ENCODE measurements around the gene EVA1C. TPM values are rescaled to one million over a fixed set of nuclear protein-coding genes. Genes with fewer than 3 reads are reported as not detected.

EVA1C gene
- total RNA-seq, 2 experiments from 2014 or later: 11.1 to 13.7 TPM

DNA sequence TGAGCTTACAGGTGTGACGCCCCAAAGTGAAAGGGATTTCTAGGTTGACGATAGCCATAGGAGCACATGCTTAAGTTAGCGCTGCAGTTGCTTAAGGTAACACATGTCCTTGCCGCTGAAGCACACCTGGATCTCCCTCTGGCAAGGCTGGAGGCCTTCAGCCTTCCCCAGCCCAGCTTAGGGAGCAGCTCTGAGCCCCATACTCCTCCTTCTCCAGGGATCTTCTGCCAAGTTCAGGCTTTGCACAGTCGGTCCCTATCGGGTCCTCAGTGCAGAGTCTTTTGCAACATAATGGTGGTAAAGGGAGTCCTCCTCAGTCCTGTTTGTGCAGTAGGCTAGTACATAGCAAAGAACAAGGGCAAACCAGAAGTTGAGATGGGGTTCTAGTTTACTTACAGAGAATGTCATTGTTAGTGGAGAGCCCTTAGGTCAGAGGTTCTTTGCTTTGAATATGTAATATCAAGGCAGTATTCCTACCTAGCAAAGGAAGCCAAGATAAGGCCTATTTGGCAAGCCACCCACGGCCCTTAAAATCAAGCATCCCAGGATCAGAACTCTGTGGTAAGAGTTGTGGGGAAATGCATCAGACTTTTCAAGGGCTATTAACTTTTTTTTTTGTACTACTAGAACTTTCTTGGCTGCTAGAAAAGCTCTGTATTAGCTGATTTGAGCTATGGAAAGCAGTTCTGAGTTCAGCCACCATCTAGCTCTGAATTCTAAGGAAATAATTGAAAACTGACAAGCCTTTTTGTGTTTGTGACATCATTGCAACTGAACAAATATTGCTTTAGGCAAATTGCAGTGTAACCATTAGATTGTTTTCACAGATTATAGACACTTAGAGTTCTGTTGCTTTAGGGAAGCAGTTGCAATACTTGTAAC lies 1.4 kb downstream of the EVA1C start:
- TF ChIP-seq, protein P1, sequence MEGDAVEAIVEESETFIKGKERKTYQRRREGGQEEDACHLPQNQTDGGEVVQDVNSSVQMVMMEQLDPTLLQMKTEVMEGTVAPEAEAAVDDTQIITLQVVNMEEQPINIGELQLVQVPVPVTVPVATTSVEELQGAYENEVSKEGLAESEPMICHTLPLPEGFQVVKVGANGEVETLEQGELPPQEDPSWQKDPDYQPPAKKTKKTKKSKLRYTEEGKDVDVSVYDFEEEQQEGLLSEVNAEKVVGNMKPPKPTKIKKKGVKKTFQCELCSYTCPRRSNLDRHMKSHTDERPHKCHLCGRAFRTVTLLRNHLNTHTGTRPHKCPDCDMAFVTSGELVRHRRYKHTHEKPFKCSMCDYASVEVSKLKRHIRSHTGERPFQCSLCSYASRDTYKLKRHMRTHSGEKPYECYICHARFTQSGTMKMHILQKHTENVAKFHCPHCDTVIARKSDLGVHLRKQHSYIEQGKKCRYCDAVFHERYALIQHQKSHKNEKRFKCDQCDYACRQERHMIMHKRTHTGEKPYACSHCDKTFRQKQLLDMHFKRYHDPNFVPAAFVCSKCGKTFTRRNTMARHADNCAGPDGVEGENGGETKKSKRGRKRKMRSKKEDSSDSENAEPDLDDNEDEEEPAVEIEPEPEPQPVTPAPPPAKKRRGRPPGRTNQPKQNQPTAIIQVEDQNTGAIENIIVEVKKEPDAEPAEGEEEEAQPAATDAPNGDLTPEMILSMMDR (IDR thresholded peaks at IDR 0.05): no peak
- peak overlapping the region; percentile 89 for H3K27ac Mint-ChIP-seq
- ATAC-seq (no peak), DNase-seq (no peak)
- H3K9me3 Mint-ChIP-seq: no peaks in the 10 kb centered on the region
- H3K27me3 Mint-ChIP-seq: no peaks in the 10 kb centered on the region
- ChIA-PET POLR2A (interaction anchor here (0.9 kb wide), 1 partner anchor 198 kb away, joined by 3 read pairs; the partner anchor contains the start of gene CFAP298), CTCF (interaction anchor here (0.7 to 6.7 kb wide), 11 partner anchors 12 to 198 kb away, joined by 3 to 32 read pairs (median 4); partner anchors contain the start of genes CFAP298 and URB1)
- intact Hi-C loops (cut with micrococcal nuclease): loop anchor here (5.0 kb wide), 1 partner anchor 153 kb away; no protein-coding TSS in a partner anchor
- H3K4me3 Mint-ChIP-seq: peak overlapping the region; percentile 92
- peaks cover 22% of the 10 kb centered on the region for H3K36me3 Mint-ChIP-seq (ENCODE audit: low read depth)
- peaks cover 35% of the 10 kb centered on the region for H3K4me1 Mint-ChIP-seq (ENCODE audit: low read depth)

GRCh38 chr21:32414579-32415358 lies 2.3 kb downstream of the EVA1C start:
- no peak for DNase-seq
- Mint-ChIP-seq H3K9me3 (no peaks in the 10 kb centered on the region), H3K4me3 (no peak overlapping the region), H3K27me3 (no peaks in the 10 kb centered on the region), H3K27ac (no peak overlapping the region), H3K4me1 (ENCODE audit: low read depth) (peaks cover 35% of the 10 kb centered on the region), H3K36me3 (ENCODE audit: low read depth) (peaks cover 22% of the 10 kb centered on the region)
- TF ChIP-seq, protein P1 (IDR thresholded peaks at IDR 0.05): no peak
- intact Hi-C loops (cut with micrococcal nuclease): loop anchor here (5.0 kb wide), 1 partner anchor 153 kb away; no protein-coding TSS in a partner anchor
- ChIA-PET POLR2A (interaction anchor here (0.9 kb wide), 1 partner anchor 197 kb away, joined by 3 read pairs; the partner anchor contains the start of gene CFAP298), CTCF (interaction anchor here (0.7 to 6.7 kb wide), 12 partner anchors 11 to 198 kb away, joined by 3 to 32 read pairs (median 4); partner anchors contain the start of genes CFAP298 and URB1)
- ATAC-seq: no peak

DNA sequence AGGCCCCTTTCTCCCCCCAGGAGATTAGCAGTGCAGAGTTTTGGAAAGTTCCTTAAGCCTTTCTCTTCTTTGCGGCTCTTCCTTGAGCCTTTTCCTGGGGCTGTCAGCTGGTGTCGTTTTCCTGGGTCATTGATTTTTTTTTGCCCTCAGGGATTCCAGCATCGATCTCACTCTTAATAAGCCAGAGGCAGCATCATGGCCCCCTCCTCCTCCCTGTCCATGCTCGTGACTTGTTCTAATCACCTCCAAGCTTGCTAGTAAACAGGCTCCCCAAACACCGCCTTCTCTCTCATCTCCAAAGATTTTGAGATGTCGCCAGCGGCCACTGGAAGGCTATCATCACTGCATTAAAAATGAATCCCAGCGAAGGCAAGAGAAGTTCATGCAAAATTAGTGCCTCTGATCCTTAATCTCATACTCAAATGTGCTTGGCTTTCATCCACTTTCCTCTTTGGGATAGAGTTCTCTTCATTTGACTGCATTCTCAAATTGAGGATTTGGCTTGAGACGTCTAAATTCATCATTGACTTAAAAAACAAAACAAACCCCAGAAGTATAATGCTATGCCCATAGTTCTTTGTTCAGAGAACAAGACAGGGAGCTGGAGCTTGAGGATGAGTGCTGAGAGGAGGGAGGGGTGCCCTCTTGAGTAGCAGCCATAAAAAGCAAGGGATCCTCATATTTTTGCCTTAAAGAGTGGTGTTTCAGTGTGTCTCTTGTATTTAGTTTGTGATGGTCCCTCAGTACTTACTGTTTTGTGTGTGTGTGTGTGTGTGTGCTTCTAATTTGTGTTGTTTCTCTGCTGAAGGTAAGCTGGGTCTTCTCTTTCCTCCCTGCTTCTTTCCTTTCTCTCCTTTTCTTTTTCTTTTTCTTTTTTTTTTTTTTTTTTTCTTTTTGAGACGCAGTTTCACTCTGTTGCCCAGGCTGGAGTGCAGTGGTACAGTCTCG lies 3.2 kb downstream of the EVA1C start:
- no peak for DNase-seq
- POLR2A ChIA-PET: no interaction called here
- ATAC-seq: no peak
- Mint-ChIP-seq H3K27ac (no peak overlapping the region), H3K4me3 (no peak overlapping the region), H3K27me3 (no peaks in the 10 kb centered on the region), H3K9me3 (no peaks in the 10 kb centered on the region), H3K36me3 (ENCODE audit: low read depth) (peaks cover 21% of the 10 kb centered on the region), H3K4me1 (ENCODE audit: low read depth) (peaks cover 32% of the 10 kb centered on the region)
- CTCF ChIA-PET: interaction anchor here (0.9 to 6.7 kb wide), 6 partner anchors 14 to 197 kb away, joined by 3 to 32 read pairs (median 4); partner anchors contain the start of gene CFAP298
- intact Hi-C loops (cut with micrococcal nuclease): no loop called here
- TF ChIP-seq, protein P1 (IDR thresholded peaks at IDR 0.05): no peak

GRCh38 chr21:32418146-32418545 lies 5.6 kb downstream of the EVA1C start:
- intact Hi-C loops (cut with micrococcal nuclease): no loop called here
- Mint-ChIP-seq H3K9me3 (peaks cover 2% of the 10 kb centered on the region), H3K4me1 (ENCODE audit: low read depth) (peaks cover 26% of the 10 kb centered on the region), H3K27ac (no peak overlapping the region), H3K36me3 (ENCODE audit: low read depth) (peaks cover 21% of the 10 kb centered on the region), H3K4me3 (no peak overlapping the region), H3K27me3 (no peaks in the 10 kb centered on the region)
- TF ChIP-seq, protein P1 (IDR thresholded peaks at IDR 0.05): no peak
- ChIA-PET CTCF (interaction anchor here (0.7 kb wide), 1 partner anchor 15 kb away, joined by 3 read pairs; no protein-coding TSS in a partner anchor), POLR2A (no interaction called here)
- DNase-seq: no peak
- no peak for ATAC-seq

Measured in activated CD8-positive, alpha-beta T cell treated with anti-CD3 and anti-CD28 coated beads for 36 hours (primary cell).